Nephron (organoid): ENCODE data around the gene BTK.

ENCODE experiments used
- H3K27ac Mint-ChIP-seq, 3 experiments: 2 replicates each; pipeline ENCODE4 v1.8.0; 2020; ENCODE audit warnings: mixed read lengths in 3 of 3, mild to moderate bottlenecking in 2 of 3, moderate library complexity in 1 of 3
- H3K27me3 Mint-ChIP-seq: 2 replicates; pipeline ENCODE4 v1.8.0; 2021; ENCODE audit warnings: low read depth, mild to moderate bottlenecking, moderate library complexity, mixed read lengths
- H3K36me3 Mint-ChIP-seq: 2 replicates; pipeline ENCODE4 v1.8.0; 2020; ENCODE audit warnings: low read depth, mixed read lengths
- H3K4me1 Mint-ChIP-seq: 2 replicates; pipeline ENCODE4 v1.8.0; 2020; ENCODE audit warnings: mixed read lengths
- H3K4me3 Mint-ChIP-seq, 3 experiments: 2 replicates each; pipeline ENCODE4 v1.8.0; 2020; ENCODE audit warnings: mild to moderate bottlenecking in 3 of 3, mixed read lengths in 3 of 3, moderate library complexity in 2 of 3
- H3K9me3 Mint-ChIP-seq: 2 replicates; pipeline ENCODE4 v1.8.0; 2020; ENCODE audit warnings: mixed read lengths
- TF ChIP-seq, protein P1 (sequence below), 3 experiments: fragments of 200-600 bp; sonication (generic); IDR thresholded peaks; one replicate each; pipeline ENCODE4 v1.5.0; 2021; ENCODE audit warnings: antibody characterized with exemption in 3 of 3; ENCODE audit not compliant: unreplicated experiment in 3 of 3

The BTK gene

GRCh38 chrX:101385795-101386541 lies at the start of gene BTK:
TSS of gene BTK (minus strand) at chrX:101386191. CDS start at chrX:101375284, 10,907 bp downstream.
- no peak within 1 kb of the TSS for H3K4me3 Mint-ChIP-seq
- TF ChIP-seq, protein P1, sequence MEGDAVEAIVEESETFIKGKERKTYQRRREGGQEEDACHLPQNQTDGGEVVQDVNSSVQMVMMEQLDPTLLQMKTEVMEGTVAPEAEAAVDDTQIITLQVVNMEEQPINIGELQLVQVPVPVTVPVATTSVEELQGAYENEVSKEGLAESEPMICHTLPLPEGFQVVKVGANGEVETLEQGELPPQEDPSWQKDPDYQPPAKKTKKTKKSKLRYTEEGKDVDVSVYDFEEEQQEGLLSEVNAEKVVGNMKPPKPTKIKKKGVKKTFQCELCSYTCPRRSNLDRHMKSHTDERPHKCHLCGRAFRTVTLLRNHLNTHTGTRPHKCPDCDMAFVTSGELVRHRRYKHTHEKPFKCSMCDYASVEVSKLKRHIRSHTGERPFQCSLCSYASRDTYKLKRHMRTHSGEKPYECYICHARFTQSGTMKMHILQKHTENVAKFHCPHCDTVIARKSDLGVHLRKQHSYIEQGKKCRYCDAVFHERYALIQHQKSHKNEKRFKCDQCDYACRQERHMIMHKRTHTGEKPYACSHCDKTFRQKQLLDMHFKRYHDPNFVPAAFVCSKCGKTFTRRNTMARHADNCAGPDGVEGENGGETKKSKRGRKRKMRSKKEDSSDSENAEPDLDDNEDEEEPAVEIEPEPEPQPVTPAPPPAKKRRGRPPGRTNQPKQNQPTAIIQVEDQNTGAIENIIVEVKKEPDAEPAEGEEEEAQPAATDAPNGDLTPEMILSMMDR (IDR thresholded peaks at IDR 0.05; ENCODE audit: unreplicated experiment in 3 of 3) = no peak
- H3K9me3 Mint-ChIP-seq = peaks cover 3% of the 10 kb centered on the region
- H3K4me1 Mint-ChIP-seq = no peaks in the 10 kb centered on the region
- H3K27ac Mint-ChIP-seq = no peak within 1 kb of the TSS
- peaks cover 4% of the 10 kb centered on the region for H3K27me3 Mint-ChIP-seq
- H3K36me3 Mint-ChIP-seq = peaks cover under 1% of the 10 kb centered on the region

DNA sequence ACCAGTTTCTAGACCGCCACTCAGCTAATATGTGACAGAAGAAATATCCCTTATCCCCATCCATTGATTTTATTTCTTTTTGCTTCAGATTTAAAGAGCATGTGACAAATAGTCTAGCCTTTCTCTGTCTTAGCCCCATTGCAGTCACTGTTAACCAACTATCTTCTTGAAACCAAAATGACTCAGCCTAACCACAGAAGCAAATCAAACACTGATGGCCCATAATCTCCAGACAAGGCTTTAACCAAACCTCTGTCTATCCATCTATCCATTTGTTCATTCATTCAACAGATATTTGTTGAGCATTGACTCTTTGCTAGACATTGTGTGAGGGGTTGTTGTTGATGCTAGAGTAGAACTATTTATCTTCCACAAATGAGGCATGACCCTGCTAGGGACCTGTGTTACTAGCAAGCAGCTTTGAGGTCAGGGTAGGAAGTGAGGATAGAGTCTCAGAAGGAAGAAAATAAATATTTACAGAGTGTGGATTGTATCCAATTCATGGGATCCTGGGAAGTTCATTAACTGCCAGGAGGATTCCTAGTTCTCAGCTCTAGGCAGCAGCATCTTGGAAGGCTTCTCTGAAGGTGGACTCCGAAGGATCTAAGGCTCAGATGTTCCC lies 44.6 kb upstream of the BTK start:
- Mint-ChIP-seq H3K27ac (no peak overlapping the region), H3K4me3 (no peak overlapping the region)

GRCh38 chrX:101429934-101430333 lies 43.9 kb upstream of the BTK start:
- TF ChIP-seq, protein P1 (IDR thresholded peaks at IDR 0.05; ENCODE audit: unreplicated experiment in 3 of 3) = no peak
- peaks cover 65% of the 10 kb centered on the region for H3K36me3 Mint-ChIP-seq
- no peaks in the 10 kb centered on the region for H3K27me3 Mint-ChIP-seq
- peaks cover 23% of the 10 kb centered on the region for H3K9me3 Mint-ChIP-seq
- H3K27ac Mint-ChIP-seq = no peak overlapping the region
- no peaks in the 10 kb centered on the region for H3K4me1 Mint-ChIP-seq
- H3K4me3 Mint-ChIP-seq = no peak overlapping the region

More for the DNA sequence above, 44.6 kb upstream of the BTK start:
- no peaks in the 10 kb centered on the region for H3K4me1 Mint-ChIP-seq
- peaks cover 63% of the 10 kb centered on the region for H3K36me3 Mint-ChIP-seq
- TF ChIP-seq, protein P1 (IDR thresholded peaks at IDR 0.05; ENCODE audit: unreplicated experiment in 3 of 3) = no peak
- H3K27me3 Mint-ChIP-seq = no peaks in the 10 kb centered on the region
- peaks cover 21% of the 10 kb centered on the region for H3K9me3 Mint-ChIP-seq

GRCh38 chrX:101427954-101428353 lies 42.0 kb upstream of the BTK start:
- Mint-ChIP-seq H3K9me3 (peaks cover 24% of the 10 kb centered on the region), H3K27me3 (no peaks in the 10 kb centered on the region), H3K4me3 (no peak overlapping the region), H3K27ac (no peak overlapping the region), H3K36me3 (peaks cover 68% of the 10 kb centered on the region), H3K4me1 (no peaks in the 10 kb centered on the region)
- TF ChIP-seq, protein P1 (IDR thresholded peaks at IDR 0.05; ENCODE audit: unreplicated experiment in 3 of 3) = no peak

- H3K27me3 Mint-ChIP-seq = no peaks in the 10 kb centered on the region
- H3K9me3 Mint-ChIP-seq = no peaks in the 10 kb centered on the region
- TF ChIP-seq, protein P1 (IDR thresholded peaks at IDR 0.05; ENCODE audit: unreplicated experiment in 3 of 3) = no peak
- H3K4me1 Mint-ChIP-seq = peaks cover 34% of the 10 kb centered on the region
- H3K4me3 Mint-ChIP-seq = peak overlapping the region; percentile 89 to 96 (median 94)
- H3K36me3 Mint-ChIP-seq = peaks cover 21% of the 10 kb centered on the region
- peak overlapping the region; percentile 42 to 99 (median 96) for H3K27ac Mint-ChIP-seq
Measured at GRCh38 chrX:101419489-101419888, 33.5 kb upstream of the BTK start.
